ENCODE data around the gene CCDC183. TPM values are rescaled to one million over a fixed set of nuclear protein-coding genes. Genes with fewer than 3 reads are reported as not detected.

CCDC183 gene
- polyA plus RNA-seq, 1 donor, result 27.4 TPM

GRCh38 chr9:136814725-136815421 is 18.7 kb downstream of the CCDC183 start:
- Histone ChIP-seq H3K4me1 (ENCODE audit: control insufficient read depth, insufficient read depth, low read length) (peaks cover 10% of the 10 kb centered on the region), H3K36me3 (ENCODE audit: control insufficient read depth, insufficient read depth, low read length) (peaks cover 43% of the 10 kb centered on the region), H3K4me3 (ENCODE audit: low read length) (no peak overlapping the region), H3K9me3 (ENCODE audit: control insufficient read depth, low read depth, low read length) (no peaks in the 10 kb centered on the region), H3K27ac (ENCODE audit: low read length) (no peak overlapping the region), H3K27me3 (ENCODE audit: control insufficient read depth, insufficient read depth, low read length) (no peaks in the 10 kb centered on the region)
- WGBS (ENCODE audit: insufficient coverage, low lambda C conversion rate), result 97% methylated on average over 5 of the region's 13 CpGs
- no peak for DNase-seq

DNA sequence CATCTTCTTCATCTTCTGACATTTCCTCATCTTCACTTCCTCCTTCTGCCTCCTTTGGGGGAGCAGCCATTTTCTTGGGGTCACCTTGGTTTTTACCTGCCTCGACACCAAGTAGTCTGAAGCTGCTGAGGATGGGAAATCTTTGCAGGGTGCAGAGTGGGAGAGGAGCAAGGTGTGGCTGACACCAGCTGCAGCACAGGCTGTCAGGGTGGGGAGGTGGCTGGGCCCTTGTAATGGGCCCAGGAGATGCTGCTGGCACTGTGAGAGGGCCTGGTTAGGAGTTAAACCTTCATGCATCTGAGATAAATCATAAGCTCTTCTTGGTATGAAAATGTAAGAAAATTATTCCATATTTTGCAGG is 19.3 kb downstream of the CCDC183 start:
- no CpG with 5 or more reads among the region's 1 CpG for WGBS (ENCODE audit: insufficient coverage, low lambda C conversion rate)
- peaks cover 6% of the 10 kb centered on the region for H3K4me1 ChIP-seq (ENCODE audit: control insufficient read depth, insufficient read depth, low read length)
- H3K27me3 ChIP-seq (ENCODE audit: control insufficient read depth, insufficient read depth, low read length), result no peaks in the 10 kb centered on the region
- H3K36me3 ChIP-seq (ENCODE audit: control insufficient read depth, insufficient read depth, low read length), result peaks cover 40% of the 10 kb centered on the region
- H3K4me3 ChIP-seq (ENCODE audit: low read length), result no peak overlapping the region
- no peaks in the 10 kb centered on the region for H3K9me3 ChIP-seq (ENCODE audit: control insufficient read depth, low read depth, low read length)
- no peak for DNase-seq
- H3K27ac ChIP-seq (ENCODE audit: low read length), result no peak overlapping the region

DNA sequence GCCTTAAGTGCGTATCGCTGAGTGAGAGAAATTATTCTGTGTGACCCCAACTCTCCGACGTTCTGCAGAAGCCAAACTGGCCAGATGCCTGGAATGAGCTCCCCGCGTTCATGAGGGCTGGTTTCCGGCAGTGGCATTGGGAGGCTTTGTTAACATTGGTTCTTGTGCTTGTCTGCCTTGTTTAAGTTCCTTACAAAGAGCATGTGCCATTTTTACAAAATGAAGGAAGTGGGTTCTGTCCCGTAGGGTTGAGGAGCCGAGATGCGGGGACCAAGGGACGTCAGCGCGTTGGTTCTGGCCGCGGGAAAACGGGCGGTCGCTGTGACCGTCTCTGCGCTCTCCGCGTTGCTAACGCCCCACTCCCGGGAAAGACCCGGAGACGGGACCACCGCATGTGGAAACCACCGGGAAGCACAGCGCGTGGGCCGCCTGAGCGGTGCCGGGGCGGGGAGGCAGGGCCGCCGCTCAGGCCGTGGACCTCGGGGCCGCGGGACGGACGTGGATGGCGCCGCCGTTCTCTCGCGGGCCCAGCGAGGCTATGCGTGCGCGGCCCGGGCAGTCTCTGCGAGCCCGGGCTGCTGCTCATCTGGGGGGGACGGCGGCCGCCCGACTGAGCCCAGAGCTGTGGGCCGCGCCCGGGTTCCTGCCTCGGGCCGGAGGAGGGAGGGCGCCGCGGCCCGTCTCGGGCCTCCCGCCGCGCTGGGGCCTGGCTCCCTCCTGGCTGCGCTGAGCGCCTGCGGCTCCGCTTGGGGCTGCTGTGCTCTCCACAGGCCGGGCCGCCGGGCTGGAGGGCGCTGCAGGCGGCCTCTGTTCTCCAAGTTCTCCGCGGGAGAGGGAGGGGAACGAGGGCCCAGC is 25.1 kb downstream of the CCDC183 start:
- no peak for DNase-seq
- H3K4me3 ChIP-seq (ENCODE audit: low read length), result no peak overlapping the region
- H3K4me1 ChIP-seq (ENCODE audit: control insufficient read depth, insufficient read depth, low read length), result no peaks in the 10 kb centered on the region
- peaks cover 42% of the 10 kb centered on the region for H3K36me3 ChIP-seq (ENCODE audit: control insufficient read depth, insufficient read depth, low read length)
- no peak overlapping the region for H3K27ac ChIP-seq (ENCODE audit: low read length)
- no peaks in the 10 kb centered on the region for H3K9me3 ChIP-seq (ENCODE audit: control insufficient read depth, low read depth, low read length)
- H3K27me3 ChIP-seq (ENCODE audit: control insufficient read depth, insufficient read depth, low read length), result no peaks in the 10 kb centered on the region
- WGBS (ENCODE audit: insufficient coverage, low lambda C conversion rate), result no CpG with 5 or more reads among the region's 83 CpGs

DNA sequence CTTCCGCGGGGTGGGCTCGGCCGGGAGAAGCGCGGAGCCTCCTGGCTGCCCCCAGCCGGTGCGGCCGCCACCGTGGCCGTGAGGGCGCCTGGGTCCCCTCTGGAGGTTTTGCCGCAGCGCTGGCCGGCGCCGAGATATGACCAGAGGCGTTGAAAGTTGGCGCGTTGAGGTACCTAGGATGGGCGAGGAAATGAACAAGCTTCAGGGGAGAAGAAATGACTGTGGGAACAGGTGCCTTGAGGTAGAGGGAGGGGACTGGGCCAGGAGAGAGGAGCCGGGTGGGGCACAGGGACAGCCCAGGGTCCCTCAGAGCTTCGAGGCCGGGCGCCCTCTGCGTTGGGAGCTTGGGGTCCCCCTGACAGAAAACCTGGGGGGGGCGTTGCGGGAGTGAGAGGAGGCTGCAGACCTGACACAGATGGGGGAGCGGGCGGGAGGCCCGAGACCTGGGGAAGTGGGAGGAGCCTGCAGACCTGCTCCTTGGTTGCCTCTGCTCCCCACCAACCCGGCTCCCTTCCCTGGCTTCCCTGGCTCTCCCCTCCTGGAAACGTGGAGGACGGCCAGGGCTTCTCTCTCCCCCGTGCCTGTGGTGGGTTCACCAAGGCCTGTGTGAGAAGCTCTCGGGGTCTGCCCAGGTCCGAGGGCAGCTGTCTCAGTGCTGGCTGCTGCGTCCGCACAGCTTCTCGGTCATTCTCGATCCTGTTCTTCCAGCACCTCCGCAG is 25.8 kb downstream of the CCDC183 start:
- Histone ChIP-seq H3K36me3 (ENCODE audit: control insufficient read depth, insufficient read depth, low read length) (peaks cover 50% of the 10 kb centered on the region), H3K27ac (ENCODE audit: low read length) (no peak overlapping the region), H3K4me1 (ENCODE audit: control insufficient read depth, insufficient read depth, low read length) (no peaks in the 10 kb centered on the region), H3K4me3 (ENCODE audit: low read length) (no peak overlapping the region), H3K9me3 (ENCODE audit: control insufficient read depth, low read depth, low read length) (no peaks in the 10 kb centered on the region), H3K27me3 (ENCODE audit: control insufficient read depth, insufficient read depth, low read length) (no peaks in the 10 kb centered on the region)
- no peak for DNase-seq
- WGBS (ENCODE audit: insufficient coverage, low lambda C conversion rate), result 75% methylated on average over 9 of the region's 42 CpGs

- H3K27me3 ChIP-seq (ENCODE audit: control insufficient read depth, insufficient read depth, low read length), result no peaks in the 10 kb centered on the region
These were observed 27.3 kb downstream of the CCDC183 start for GRCh38 chr9:136823136-136824046.

GRCh38 chr9:136824496-136825225 is 28.5 kb downstream of the CCDC183 start:
- peaks cover 70% of the 10 kb centered on the region for H3K36me3 ChIP-seq (ENCODE audit: control insufficient read depth, insufficient read depth, low read length)
- no peak for DNase-seq

More at GRCh38 chr9:136823136-136824046, 27.3 kb downstream of the CCDC183 start:
- no CpG with 5 or more reads among the region's 30 CpGs for WGBS (ENCODE audit: insufficient coverage, low lambda C conversion rate)
- H3K36me3 ChIP-seq (ENCODE audit: control insufficient read depth, insufficient read depth, low read length), result peaks cover 57% of the 10 kb centered on the region
- no peak for DNase-seq
- no peaks in the 10 kb centered on the region for H3K4me1 ChIP-seq (ENCODE audit: control insufficient read depth, insufficient read depth, low read length)
- H3K9me3 ChIP-seq (ENCODE audit: control insufficient read depth, low read depth, low read length), result no peaks in the 10 kb centered on the region
- no peak overlapping the region for H3K4me3 ChIP-seq (ENCODE audit: low read length)
- no peak overlapping the region for H3K27ac ChIP-seq (ENCODE audit: low read length)

DNA sequence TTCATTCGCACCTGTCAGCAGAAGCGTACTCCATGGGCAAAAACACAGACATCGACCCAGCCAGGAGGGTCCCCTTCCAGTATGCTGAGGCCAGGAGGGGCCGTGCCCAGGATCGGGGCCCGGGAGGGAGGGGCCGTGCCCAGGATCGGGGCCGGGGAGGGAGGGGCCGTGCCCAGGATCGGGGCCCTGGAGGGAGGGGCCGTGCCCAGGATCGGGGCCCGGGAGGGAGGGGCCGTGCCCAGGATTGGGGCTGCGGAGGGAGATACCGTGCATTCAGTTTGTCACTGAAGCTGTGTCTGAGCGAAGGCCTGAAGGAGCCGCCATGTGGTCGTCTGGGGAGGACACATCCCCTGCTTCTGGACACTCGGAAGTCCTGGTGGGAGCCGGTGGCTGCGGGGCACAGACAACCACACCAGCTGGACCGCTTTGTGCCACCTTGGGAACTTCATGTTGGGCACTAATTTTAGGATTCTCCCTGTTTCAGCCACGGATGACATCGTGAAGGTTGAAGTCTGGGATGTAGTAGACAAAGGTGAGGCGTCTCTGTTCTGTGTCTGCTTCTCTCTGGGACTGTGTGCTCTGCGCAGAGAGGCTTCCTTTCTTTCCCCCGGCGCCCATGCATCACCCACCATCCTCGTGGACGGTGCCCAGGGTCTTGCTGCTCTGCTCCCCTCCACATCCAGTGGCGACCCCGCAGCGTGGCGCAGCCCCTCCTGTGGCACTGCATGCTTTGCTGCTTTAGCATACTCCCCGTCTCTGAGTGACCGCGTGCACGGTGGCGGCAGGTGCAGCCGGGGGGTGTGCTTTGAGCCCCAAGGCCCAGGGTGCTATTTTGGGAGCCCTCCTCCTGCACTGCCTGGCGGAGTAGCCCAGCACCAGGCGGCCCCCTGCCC is 29.4 kb downstream of the CCDC183 start:
- no peak overlapping the region for H3K4me3 ChIP-seq (ENCODE audit: low read length)
- DNase-seq, result no peak
- no peaks in the 10 kb centered on the region for H3K4me1 ChIP-seq (ENCODE audit: control insufficient read depth, insufficient read depth, low read length)
- H3K36me3 ChIP-seq (ENCODE audit: control insufficient read depth, insufficient read depth, low read length), result peaks cover 79% of the 10 kb centered on the region
- H3K27ac ChIP-seq (ENCODE audit: low read length), result no peak overlapping the region
- H3K27me3 ChIP-seq (ENCODE audit: control insufficient read depth, insufficient read depth, low read length), result no peaks in the 10 kb centered on the region
- H3K9me3 ChIP-seq (ENCODE audit: control insufficient read depth, low read depth, low read length), result no peaks in the 10 kb centered on the region
- no CpG with 5 or more reads among the region's 44 CpGs for WGBS (ENCODE audit: insufficient coverage, low lambda C conversion rate)

More at GRCh38 chr9:136824496-136825225, 28.5 kb downstream of the CCDC183 start:
- WGBS (ENCODE audit: insufficient coverage, low lambda C conversion rate), result no CpG with 5 or more reads among the region's 21 CpGs
- H3K4me1 ChIP-seq (ENCODE audit: control insufficient read depth, insufficient read depth, low read length), result no peaks in the 10 kb centered on the region
- no peaks in the 10 kb centered on the region for H3K9me3 ChIP-seq (ENCODE audit: control insufficient read depth, low read depth, low read length)
- H3K27ac ChIP-seq (ENCODE audit: low read length), result no peak overlapping the region
- no peaks in the 10 kb centered on the region for H3K27me3 ChIP-seq (ENCODE audit: control insufficient read depth, insufficient read depth, low read length)
- no peak overlapping the region for H3K4me3 ChIP-seq (ENCODE audit: low read length)

DNA sequence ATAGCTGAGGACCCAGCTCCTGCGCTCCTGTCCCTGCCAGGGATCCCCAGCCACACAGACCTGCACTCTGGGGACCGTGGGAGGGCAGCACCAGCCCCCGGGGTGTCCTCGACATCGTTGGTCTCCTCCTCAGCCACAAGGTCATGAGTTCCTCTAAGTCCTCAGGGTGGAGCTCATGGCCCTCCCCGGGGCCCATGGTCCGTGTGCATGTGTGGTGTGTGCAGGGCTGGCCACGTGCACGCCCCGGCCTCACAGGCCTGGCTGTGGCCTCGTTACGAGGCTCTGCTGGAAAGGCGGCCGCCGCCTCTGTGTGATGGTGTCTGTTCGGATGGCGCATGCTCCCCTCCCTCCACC is 30.0 kb downstream of the CCDC183 start:
- Histone ChIP-seq H3K36me3 (ENCODE audit: control insufficient read depth, insufficient read depth, low read length) (peaks cover 81% of the 10 kb centered on the region), H3K4me3 (ENCODE audit: low read length) (no peak overlapping the region), H3K27ac (ENCODE audit: low read length) (no peak overlapping the region), H3K4me1 (ENCODE audit: control insufficient read depth, insufficient read depth, low read length) (no peaks in the 10 kb centered on the region), H3K27me3 (ENCODE audit: control insufficient read depth, insufficient read depth, low read length) (no peaks in the 10 kb centered on the region), H3K9me3 (ENCODE audit: control insufficient read depth, low read depth, low read length) (no peaks in the 10 kb centered on the region)
- no CpG with 5 or more reads among the region's 17 CpGs for WGBS (ENCODE audit: insufficient coverage, low lambda C conversion rate)
- no peak for DNase-seq
